Left colon (tissue), 2 donors: ENCODE results near the gene OPCML. TPM values are rescaled to one million over a fixed set of nuclear protein-coding genes. Genes with fewer than 3 reads are reported as not detected.

Experiments used
- ATAC-seq: fragments of 200-7000 bp; cut with Tn5 transposase; one replicate; pipeline ENCODE4 v1.9.1; 2020; ENCODE audit warnings: mild to moderate bottlenecking, moderate library complexity
- DNase-seq, 2 donors: peaks; one replicate each; pipeline ENCODE4 v3.0.0-alpha.2; 2020
- intact Hi-C, 2 donors: fragments of 100-400 bp; cut with DNase I in 1 of 2; cut with micrococcal nuclease in 1 of 2; formaldehyde crosslinking; loops; one replicate each; pipeline versions ENCODE4 v1.11.2 to v1.14.0; 2022; cut with DNase I, micrococcal nuclease
- total RNA-seq, 2 donors: library from RNA; stranded (reverse); fragmentation: NEBNext Ultra II Directional; extraction: Animal tissue kit (Norgen Biotek cat#: 25700); gene quantifications; one replicate each; pipeline ENCODE4 v1.2.1, GENCODE V29; 2021
- donor health status: DM: no; HTN: no; CAD: no.
- donor health status: DM: yes; HTN: yes; CAD: no.

OPCML gene
- total RNA-seq, 2 donors from 2014 or later = 0.06 to 0.11 TPM

- ATAC-seq (no peak), DNase-seq (no peak)
- intact Hi-C loops = no loop called here
These were observed 146.5 kb downstream of the OPCML start for GRCh38 chr11:133385781-133386180.

DNA sequence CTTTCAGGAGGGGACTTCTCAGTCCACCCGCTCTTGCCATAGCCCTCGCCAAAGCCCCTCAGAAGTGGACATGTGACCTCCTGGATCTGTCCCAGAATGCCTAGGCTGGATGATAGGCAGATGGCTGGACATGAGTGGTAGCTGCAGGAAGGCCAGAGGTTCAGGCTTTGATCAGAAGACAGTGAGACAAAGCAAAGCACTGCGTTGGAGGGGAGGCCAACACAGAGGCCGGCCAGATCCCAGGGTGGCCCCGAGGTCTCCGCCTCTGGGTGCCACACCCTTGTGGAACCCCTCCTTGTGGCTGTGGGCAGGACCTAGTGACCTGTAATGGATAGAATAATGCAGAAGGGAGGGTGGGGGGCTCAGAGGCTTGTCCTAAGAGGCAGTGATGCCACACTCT, 147.6 kb downstream of the OPCML start:
- ATAC-seq (no peak), DNase-seq (no peak)
- intact Hi-C loops = no loop called here

DNA sequence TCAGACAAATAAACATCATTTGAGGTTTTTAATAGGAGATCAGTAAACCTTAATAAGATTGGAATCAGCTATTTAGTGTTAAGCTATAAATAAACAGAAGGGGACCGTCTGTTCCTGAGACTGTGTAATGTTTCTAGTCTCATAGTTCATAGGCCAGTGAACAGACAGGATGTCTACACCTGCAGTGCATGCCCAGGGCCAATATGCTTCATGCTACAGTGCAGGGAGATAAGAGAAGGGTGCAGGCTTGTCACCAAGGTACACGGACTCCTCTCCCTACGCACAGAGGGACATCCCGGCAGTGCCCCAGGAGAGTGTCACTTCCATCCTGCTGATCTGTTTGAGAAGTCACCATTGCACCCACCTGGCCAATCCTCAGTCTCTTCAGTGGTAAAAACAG, 148.6 kb downstream of the OPCML start:
- intact Hi-C loops = no loop called here
- no peak for DNase-seq
- no peak for ATAC-seq

DNA sequence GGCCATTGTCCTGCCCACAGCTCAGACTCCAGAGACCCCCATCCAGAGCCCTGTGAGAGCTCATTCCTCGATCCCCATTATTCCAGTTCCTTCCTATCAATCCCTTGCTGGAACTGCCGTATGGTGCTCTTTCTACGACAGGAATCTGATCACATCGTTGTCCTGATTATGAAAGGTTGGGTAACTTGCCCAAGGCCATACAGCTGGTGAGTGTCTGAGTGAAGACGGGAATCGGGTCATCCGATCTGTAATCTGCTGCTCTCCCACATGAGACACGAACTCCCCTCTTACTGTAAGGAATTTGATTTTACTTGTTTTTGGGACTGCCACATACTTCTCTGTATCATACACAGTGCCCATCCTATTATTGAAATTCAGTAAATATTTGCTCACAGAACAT, 149.1 kb downstream of the OPCML start:
- intact Hi-C loops = no loop called here
- ATAC-seq = no peak
- no peak for DNase-seq

DNA sequence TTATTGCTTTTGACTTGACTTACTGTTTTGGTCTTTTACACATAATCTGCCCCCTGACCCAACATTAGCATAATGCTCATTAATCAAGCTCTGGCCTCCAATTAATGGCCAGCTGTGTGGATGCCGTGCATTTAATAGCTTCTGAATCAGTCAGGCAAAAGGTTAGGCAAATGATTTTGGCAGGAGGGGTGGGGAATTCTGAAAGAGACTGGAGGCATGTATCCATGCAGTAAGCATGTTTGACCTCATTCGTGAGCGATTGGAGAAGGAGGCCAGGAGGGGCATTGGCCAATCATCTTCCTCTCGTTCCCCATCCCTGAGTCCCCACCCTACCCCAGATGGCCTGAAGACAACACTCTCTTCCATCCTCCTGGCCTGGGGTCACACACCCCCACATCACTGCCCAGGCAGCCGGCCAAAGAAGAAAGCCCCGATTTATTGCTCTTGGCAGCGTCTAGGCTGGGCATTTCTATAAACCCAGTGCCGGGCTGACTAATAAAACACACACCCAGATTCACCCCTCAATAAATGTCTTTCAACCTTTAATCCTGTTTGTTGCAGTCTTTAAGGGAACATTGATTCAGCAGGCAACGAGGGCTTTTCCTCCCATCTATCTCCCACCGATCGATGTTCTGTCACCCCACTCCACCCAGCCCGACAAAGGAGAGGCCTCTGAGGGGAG, 150.0 kb downstream of the OPCML start:
- ATAC-seq (peak; percentile 19), DNase-seq (no peak)
- intact Hi-C loops = no loop called here

DNA sequence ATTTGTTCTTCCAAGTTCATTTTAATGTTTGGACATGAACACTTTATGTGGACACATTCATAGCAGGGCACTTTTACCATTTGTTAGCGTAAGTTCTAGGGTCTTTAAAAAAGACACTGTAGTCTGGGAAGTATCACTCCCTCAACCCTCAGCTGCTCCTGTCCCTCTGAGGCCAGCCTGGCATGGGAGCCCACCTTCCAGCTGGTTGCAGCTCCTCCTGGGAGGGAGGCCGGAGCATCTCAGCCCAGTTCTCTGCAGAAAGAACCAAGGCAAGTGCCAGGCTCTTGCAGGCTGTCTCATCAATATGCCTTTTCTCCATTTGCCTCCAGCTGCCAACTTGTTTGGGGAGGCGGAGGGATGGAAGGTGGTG, 150.6 kb downstream of the OPCML start:
- intact Hi-C loops = no loop called here
- no peak for ATAC-seq
- no peak for DNase-seq

DNA sequence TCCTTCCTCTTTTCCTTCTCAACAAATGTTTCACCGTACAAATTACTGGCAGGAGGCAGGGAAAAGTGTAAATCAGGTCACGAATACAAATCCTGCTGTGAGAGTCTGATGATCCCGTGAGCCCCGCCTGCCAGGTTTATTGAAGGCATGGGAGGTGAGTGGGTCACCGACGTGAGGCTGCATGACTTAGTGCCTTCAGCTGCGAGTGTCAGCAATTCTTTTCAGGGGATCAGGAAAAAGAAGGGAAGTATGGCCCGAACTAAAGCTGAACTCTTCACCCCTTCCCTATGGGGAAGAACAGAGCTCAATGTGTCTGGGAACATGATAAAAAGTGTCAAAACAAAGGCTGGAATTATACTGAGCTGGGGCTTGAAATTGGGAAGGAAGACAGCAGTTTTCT, 166.2 kb downstream of the OPCML start:
- ATAC-seq (no peak), DNase-seq (no peak)
- intact Hi-C loops = no loop called here

DNA sequence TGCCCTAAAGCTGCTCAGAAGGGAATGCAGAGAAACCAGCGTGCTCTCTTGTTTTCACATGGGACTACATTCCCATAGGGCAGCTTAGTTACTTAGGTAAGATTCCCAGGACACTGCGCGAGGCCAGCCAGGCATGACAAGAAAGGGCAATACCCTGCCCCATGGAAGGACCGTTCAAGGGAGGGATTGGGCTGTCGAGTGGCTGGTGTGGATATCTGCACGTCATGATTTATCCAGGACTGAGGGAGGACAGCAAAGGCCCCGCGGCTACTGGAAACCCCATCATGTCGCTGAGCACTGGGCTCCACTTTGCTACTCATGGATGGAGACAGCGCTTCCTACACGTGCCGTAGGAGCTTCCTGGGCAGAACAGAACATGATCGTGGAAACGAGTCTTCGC, 169.4 kb downstream of the OPCML start:
- ATAC-seq = no peak
- intact Hi-C loops = no loop called here
- no peak for DNase-seq

GRCh38 chr11:133362156-133362555, 170.1 kb downstream of the OPCML start:
- DNase-seq (no peak), ATAC-seq (no peak)
- intact Hi-C loops = no loop called here

DNA sequence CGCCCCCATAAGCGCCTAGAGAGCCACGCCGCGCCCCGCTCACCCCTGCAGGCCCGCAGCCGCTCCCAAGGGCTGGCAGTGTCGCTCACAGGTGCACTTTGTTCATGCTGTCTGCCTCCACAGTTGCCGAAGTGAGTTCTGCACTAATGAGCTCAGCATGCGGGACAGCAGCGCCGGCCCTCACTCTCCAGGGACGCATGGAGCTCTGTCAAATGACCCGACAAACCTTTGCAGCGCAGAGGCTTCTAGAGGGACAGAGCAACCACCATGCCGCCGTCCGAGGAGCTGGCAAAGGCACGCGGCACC, 170.7 kb downstream of the OPCML start:
- ATAC-seq = no peak
- DNase-seq = no peak
- intact Hi-C loops = no loop called here

DNA sequence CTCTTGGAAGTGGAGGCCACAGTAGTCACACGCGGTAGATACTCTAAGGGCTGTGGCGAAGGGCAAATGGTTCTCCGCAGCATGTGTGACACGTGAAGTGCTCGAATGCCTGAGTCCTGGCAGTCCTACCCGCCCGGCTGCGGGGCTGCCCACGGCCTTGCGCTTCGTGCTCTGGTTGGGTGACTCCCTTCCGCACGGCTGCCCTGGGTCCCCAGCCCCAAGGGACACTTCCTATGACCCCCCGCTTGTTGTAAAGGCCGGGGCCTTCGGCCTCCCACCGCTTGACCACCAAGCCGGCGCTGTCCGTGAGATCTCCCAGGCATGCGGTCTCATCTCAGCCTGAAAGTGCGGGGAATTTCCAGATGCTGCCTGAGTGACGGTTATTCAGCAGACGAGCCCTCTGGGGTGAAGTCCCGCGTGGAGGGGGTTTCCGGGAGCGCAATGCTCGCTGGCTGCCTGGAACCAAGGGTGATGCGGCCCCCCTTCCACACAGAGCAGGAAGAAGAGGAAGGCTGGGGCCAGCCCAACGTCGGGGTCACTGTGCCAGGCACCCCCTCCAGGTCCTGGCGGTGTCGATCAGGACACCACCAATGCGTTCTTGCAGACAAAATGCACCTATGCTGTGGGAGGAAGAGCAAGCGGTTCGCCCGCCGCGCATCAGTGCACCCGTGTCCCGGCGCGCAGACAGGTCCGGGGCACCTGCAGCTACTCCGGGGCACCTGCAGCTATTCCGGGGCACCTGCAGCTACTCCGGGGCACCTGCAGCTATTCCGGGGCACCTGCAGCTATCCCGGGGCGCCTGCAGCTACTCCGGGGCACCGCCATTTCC, 171.2 kb downstream of the OPCML start:
- ATAC-seq (no peak), DNase-seq (no peak)
- intact Hi-C loops = no loop called here

- intact Hi-C loops = no loop called here
These were observed 177.2 kb downstream of the OPCML start for GRCh38 chr11:133355095-133355494.

DNA sequence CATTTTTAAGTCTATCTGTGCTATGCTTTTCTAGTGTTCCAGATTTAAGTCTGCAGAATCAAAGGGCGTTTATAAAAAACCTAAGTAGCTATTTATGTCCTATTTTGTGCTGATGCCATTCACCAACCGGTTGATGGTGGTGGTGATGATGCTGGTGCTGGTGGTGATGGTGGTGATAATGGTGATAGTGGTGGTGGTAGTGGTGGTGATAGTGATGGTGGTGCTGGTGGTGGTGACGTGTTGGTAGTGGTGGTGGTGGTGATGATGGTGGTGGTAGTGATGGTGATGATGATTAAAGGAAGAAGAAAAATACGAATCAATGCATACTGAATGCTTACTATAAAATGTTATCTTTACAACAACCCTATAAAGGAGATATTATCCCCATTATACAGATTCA, 178.2 kb downstream of the OPCML start:
- ATAC-seq (no peak), DNase-seq (no peak)
- intact Hi-C loops = no loop called here

More at GRCh38 chr11:133355095-133355494, 177.2 kb downstream of the OPCML start:
- DNase-seq (no peak), ATAC-seq (no peak)

DNA sequence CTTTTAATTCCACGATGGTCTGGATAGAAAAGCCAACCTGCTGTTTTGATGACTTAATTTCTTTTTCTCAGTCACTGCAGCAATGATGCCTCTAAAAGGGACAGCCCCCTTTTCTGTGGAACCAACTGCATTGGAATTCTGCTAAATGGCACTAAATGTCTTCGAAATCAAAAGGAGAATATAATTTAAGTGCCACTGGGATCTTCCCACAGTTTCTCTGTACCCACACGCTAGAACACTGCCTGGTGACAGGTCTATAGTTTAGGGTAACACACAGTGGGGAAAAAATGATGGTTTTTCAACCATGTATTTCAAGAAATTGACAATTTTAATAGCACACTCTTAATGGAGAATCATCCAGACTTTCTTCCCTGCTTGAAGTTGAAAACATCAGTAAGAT, 182.3 kb downstream of the OPCML start:
- intact Hi-C loops = no loop called here
- DNase-seq = no peak

DNA sequence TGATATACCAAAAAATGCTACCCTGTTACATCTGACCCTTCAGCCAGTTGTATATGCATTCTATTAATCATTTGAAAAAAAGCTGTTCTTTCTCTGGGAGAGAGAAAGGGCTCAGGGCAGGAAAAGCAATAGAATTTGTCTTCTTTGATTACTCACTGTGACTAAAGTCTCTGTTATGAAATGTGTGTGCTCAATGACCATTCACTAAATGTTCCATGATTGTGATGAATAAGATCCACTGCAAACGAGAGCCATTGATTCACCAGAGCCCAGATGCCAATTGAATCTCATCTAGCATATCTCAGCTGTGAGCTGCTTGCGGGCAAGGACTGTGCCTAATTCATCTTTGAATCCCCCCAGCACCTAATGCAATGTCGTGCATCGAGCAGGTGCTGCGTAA, 184.3 kb downstream of the OPCML start:
- DNase-seq (no peak), ATAC-seq (no peak)
- intact Hi-C loops = no loop called here

More for the DNA sequence above, 182.3 kb downstream of the OPCML start:
- ATAC-seq = no peak

GRCh38 chr11:133346137-133346536, 186.2 kb downstream of the OPCML start:
- DNase-seq (no peak), ATAC-seq (no peak)
- intact Hi-C loops = no loop called here

GRCh38 chr11:133343951-133344350, 188.3 kb downstream of the OPCML start:
- DNase-seq (no peak), ATAC-seq (no peak)
- intact Hi-C loops = no loop called here

DNA sequence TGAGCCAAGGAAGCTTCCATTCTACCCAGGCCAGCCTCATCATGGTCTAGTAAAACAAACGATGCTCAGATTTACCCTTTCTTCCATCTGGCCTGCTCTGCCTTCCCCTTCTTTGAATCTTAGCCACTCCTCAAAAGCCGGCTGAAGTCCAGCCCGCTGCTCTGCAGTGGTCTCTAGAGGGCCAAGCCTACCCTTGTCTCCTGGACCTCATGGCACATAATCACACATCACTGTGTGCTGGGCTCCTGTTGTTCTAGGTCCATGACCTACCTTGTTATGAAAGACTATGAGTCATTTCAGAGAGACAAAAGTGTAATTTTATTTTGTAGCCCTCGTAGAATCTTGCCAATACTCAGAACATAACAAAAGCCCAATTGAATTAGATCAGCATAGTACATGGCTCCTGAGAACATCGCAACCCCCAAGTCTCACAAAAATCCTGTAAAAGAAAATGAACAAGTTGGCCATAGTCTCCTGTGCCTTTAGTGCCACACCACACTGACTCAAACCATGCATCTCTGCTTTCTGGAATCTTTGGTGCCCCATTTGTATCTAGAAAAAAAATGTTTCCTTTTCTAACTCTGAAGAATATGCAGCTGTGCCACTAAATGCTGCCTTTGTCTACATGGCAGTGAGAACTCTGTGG, 192.7 kb downstream of the OPCML start:
- ATAC-seq (no peak), DNase-seq (no peak)
- intact Hi-C loops = no loop called here

- ATAC-seq = no peak
- DNase-seq = no peak
These were observed 193.7 kb downstream of the OPCML start for GRCh38 chr11:133338588-133338987.

DNA sequence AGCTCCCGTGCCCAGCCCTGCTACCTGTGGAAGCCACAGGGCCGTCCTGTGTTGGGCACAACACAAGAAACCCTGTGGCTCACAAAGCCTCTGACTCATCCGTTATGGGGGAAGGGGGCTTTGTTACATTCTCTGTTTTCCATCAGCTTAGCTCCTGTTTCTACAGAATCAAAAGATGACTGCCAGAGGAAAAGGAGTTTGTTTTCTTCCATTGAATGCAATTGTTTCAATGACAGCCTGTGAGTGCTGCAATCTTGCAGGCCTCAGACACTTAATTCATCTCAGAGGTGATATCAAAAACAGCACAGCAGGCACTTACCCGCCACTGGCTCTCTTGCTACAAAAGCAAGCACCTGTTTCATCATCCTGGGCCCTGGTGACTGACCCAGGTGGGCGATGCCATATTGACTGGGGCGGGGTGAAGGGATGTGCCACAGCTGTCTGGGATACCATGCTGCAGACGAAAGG, 194.3 kb downstream of the OPCML start:
- DNase-seq = no peak
- no peak for ATAC-seq
- intact Hi-C loops = no loop called here

More at GRCh38 chr11:133338588-133338987, 193.7 kb downstream of the OPCML start:
- intact Hi-C loops = no loop called here
